AG04450 (cell line): ENCODE measurements around the gene HRCT1. TPM values are rescaled to one million over a fixed set of nuclear protein-coding genes. Genes with fewer than 3 reads are reported as not detected.
"Not testable (repeated sequence)": the region's sequence is repeated elsewhere in the genome, so short reads cannot be mapped to it uniquely, and the experiment has no call there.

Source experiments
- CTCF ChIA-PET: fragments of 300-600, 350-600 bp; formaldehyde crosslinking; extraction: SDS; loops from one replicate; lab custom pipeline; 2022; ENCODE audit warnings: antibody characterized with exemption, inconsistent platforms; lab: Charles Lee
- POLR2A ChIA-PET: fragments of 350-600 bp; formaldehyde crosslinking; extraction: SDS; loops from one replicate; lab custom pipeline; 2021; ENCODE audit warnings: antibody characterized with exemption, inconsistent platforms; lab: Yijun Ruan, JAX
- DNase-seq: peaks from one replicate; pipeline ENCODE4 v3.0.0-alpha.2; 2011; ENCODE audit warnings: low read depth, low spot score
- H3K27ac ChIP-seq: one replicate; pipeline ENCODE4 v1.5.1; 2012; ENCODE audit warnings: low read depth, low read length, control low read depth
- H3K27me3 ChIP-seq: one replicate; pipeline ENCODE4 v1.6.0; 2012; ENCODE audit warnings: low read length; ENCODE audit not compliant: control insufficient read depth, insufficient read depth
- H3K4me3 ChIP-seq: 2 replicates; pipeline ENCODE4 v1.5.1; 2011; ENCODE audit warnings: mild to moderate bottlenecking, low read depth, low read length, control low read depth
- H3K9me3 ChIP-seq: 2 replicates; pipeline ENCODE4 v1.5.1; 2012; ENCODE audit warnings: low read length; ENCODE audit not compliant: control insufficient read depth, insufficient read depth
- CTCF ChIP-seq: IDR thresholded peaks from 2 replicates; pipeline ENCODE4 v1.5.1; 2011; ENCODE audit warnings: low read depth, low read length, control low read depth, inconsistent platforms
- polyA plus RNA-seq: library from polyadenylated mRNA; depleted of rRNA; stranded (reverse); fragments of >200 nt; gene quantifications from 2 replicates; pipeline ENCODE4 v1.2.3, GENCODE V29; 2011

Gene HRCT1
- polyA plus RNA-seq, 1 experiment = 2.7 TPM

- CTCF ChIA-PET = interaction anchor here (1.0 to 13.6 kb wide), 4 partner anchors 28 to 120 kb away, joined by 3 to 153 read pairs (median 8); no protein-coding TSS in a partner anchor
- POLR2A ChIA-PET = no interaction called here
- Histone ChIP-seq H3K9me3 (no peaks in the 10 kb centered on the region; the same call in 1 of the 2 replicates), H3K27ac (no peak overlapping the region), H3K4me3 (no peak overlapping the region), H3K27me3 (no peaks in the 10 kb centered on the region)
- DNase-seq = no peak
- TF ChIP-seq CTCF = no peak
Observed at GRCh38 chr9:35909687-35910612, 3.9 kb downstream of the HRCT1 start.

GRCh38 chr9:35910613-35911359 lies 4.8 kb downstream of the HRCT1 start:
- Histone ChIP-seq H3K9me3 (no peaks in the 10 kb centered on the region; the same call in 1 of the 2 replicates), H3K4me3 (no peak overlapping the region), H3K27ac (no peak overlapping the region), H3K27me3 (no peaks in the 10 kb centered on the region)
- POLR2A ChIA-PET = interaction anchor here (0.5 kb wide), 1 partner anchor 35 kb away, joined by 5 read pairs; no protein-coding TSS in a partner anchor
- no peak for DNase-seq
- TF ChIP-seq CTCF = peak; percentile 62
- CTCF ChIA-PET = interaction anchor here (0.6 to 13.6 kb wide), 12 partner anchors 9 to 510 kb away, joined by 3 to 153 read pairs (median 5); no protein-coding TSS in a partner anchor

GRCh38 chr9:35911690-35912089 lies 5.7 kb downstream of the HRCT1 start:
- Histone ChIP-seq H3K9me3 (no peaks in the 10 kb centered on the region; the same call in 1 of the 2 replicates), H3K27ac (no peak overlapping the region), H3K27me3 (no peaks in the 10 kb centered on the region), H3K4me3 (no peak overlapping the region)
- no peak for DNase-seq
- TF ChIP-seq CTCF = no peak
- ChIA-PET POLR2A (interaction anchor here (0.5 kb wide), 1 partner anchor 34 kb away, joined by 5 read pairs; no protein-coding TSS in a partner anchor), CTCF (interaction anchor here (0.6 to 13.6 kb wide), 11 partner anchors 8 to 317 kb away, joined by 3 to 153 read pairs (median 6); no protein-coding TSS in a partner anchor)

GRCh38 chr9:35912791-35913400 lies 6.9 kb downstream of the HRCT1 start:
- DNase-seq = no peak
- CTCF ChIA-PET = interaction anchor here (13.6 kb wide), 1 partner anchor 32 kb away, joined by 153 read pairs; no protein-coding TSS in a partner anchor
- Histone ChIP-seq H3K9me3 (no peaks in the 10 kb centered on the region; the same call in 1 of the 2 replicates), H3K27ac (no peak overlapping the region), H3K27me3 (no peaks in the 10 kb centered on the region), H3K4me3 (no peak overlapping the region)
- POLR2A ChIA-PET = no interaction called here
- TF ChIP-seq CTCF = no peak

- DNase-seq, H3K27me3 ChIP-seq, H3K27ac ChIP-seq, H3K9me3 ChIP-seq, H3K4me3 ChIP-seq, POLR2A ChIA-PET: not testable (repeated sequence)
- CTCF ChIA-PET = interaction anchor here (13.6 kb wide), 1 partner anchor 32 kb away, joined by 153 read pairs; no protein-coding TSS in a partner anchor
Observed at GRCh38 chr9:35913429-35913828, 7.4 kb downstream of the HRCT1 start.
